GOT3 (cell line): ENCODE data around the gene EMILIN1.

Source experiments
- DNase-seq: peaks from one replicate; lab custom pipeline; 2025; ENCODE audit warnings: mixed read lengths; lab: John Stamatoyannopoulos, UW

Gene EMILIN1

DNA sequence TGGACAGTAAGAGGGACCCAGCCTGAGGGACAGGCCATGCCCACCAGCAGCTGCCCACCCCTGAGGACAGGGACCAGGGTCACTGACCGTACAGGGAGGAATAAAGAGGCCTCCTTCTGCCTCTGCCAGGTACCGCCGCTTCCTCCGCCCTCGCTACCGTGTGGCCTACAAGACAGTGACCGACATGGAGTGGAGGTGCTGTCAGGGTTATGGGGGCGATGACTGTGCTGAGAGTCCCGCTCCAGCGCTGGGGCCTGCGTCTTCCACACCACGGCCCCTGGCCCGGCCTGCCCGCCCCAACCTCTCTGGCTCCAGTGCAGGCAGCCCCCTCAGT, 2.2 kb downstream of the EMILIN1 start:
- DNase-seq: no peak

DNA sequence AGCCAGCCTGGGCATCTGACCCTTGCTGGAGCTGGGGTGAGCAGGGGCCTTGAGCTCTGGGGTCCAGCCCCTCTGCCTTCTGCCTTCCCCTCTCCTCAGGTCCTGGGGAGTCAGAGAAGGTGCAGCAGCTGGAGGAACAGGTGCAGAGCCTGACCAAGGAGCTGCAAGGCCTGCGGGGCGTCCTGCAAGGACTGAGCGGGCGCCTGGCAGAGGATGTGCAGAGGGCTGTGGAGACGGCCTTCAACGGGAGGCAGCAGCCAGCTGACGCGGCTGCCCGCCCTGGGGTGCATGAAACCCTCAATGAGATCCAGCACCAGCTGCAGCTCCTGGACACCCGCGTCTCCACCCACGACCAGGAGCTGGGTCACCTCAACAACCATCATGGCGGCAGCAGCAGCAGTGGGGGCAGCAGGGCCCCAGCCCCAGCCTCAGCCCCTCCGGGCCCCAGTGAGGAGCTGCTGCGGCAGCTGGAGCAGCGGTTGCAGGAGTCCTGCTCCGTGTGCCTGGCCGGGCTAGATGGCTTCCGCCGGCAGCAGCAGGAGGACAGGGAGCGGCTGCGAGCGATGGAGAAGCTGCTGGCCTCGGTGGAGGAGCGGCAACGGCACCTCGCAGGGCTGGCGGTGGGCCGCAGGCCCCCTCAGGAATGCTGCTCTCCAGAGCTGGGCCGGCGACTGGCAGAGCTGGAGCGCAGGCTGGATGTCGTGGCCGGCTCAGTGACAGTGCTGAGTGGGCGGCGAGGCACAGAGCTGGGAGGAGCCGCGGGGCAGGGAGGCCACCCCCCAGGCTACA, 3.8 kb downstream of the EMILIN1 start:
- no peak for DNase-seq

- DNase-seq: no peak
These were observed 4.5 kb downstream of the EMILIN1 start for GRCh38 chr2:27082773-27083409.

DNA sequence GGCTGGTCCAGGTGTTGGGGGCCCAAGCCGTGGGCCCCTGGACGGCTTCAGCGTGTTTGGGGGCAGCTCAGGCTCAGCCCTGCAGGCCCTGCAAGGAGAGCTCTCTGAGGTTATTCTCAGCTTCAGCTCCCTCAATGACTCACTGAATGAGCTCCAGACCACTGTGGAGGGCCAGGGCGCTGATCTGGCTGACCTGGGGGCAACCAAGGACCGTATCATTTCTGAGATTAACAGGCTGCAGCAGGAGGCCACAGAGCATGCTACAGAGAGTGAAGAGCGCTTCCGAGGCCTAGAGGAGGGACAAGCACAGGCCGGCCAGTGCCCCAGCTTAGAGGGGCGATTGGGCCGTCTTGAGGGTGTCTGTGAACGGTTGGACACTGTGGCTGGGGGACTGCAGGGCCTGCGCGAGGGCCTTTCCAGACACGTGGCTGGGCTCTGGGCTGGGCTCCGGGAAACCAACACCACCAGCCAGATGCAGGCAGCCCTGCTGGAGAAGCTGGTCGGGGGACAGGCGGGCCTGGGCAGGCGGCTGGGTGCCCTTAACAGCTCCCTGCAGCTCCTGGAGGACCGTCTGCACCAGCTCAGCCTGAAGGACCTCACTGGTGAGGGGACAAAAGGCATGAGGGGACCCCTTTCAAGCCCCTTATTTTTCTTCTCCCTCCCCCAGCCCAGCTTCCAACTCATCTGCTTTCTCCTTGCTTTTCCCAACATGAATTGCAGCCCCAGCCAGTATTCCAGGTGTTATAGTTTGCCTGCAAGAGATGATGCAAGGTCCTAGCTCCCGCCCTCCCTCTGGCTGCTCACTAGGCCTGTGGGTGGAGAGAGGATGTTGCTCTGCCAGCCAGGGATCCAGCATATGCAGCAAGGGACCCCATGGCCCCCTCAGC, 5.2 kb downstream of the EMILIN1 start:
- no peak for DNase-seq

DNA sequence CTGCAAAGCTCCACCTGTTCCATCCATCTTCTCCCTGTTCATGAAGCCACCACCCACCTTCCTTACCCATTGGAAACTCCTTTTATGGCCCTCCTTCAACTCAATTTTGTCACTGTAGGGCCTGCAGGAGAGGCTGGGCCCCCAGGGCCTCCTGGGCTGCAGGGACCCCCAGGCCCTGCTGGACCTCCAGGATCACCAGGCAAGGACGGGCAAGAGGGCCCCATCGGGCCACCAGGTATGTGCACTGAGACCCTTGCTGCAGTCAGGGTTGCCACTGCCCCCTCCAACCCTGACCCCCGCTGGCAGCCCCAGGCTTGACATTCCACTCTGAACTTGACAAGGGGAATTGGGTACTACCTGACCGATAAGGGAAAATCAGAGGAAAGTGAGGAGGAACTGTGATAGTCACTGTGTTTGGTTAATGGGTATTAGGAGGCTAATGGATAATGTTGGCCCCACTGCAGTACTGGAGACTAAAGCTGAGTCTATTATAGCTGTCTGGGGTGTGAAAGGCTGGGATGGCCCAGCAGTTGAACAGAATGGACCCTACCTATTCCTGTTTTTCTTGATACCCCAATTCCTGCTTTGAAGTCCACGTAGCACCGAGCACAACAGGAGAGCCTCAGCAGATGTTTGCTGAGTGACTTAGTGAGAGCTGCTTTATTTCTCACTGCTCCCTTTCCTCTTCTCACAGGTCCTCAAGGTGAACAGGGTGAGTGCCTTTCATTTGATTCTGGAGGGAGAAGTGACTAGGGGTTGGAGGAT, 6.1 kb downstream of the EMILIN1 start:
- no peak for DNase-seq

GRCh38 chr2:27085062-27085672, 6.8 kb downstream of the EMILIN1 start:
- DNase-seq: no peak

DNA sequence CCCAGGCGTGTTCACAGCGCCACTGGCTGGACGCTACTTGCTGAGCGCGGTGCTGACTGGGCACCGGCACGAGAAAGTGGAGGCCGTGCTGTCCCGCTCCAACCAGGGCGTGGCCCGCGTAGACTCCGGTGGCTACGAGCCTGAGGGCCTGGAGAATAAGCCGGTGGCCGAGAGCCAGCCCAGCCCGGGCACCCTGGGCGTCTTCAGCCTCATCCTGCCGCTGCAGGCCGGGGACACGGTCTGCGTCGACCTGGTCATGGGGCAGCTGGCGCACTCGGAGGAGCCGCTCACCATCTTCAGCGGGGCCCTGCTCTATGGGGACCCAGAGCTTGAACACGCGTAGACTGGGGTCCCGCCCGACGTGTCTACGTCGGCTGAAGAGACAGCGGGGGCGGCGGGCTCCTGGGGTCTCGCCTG, 7.3 kb downstream of the EMILIN1 start:
- DNase-seq: no peak

- DNase-seq: peak; percentile 86
These were observed 7.8 kb downstream of the EMILIN1 start for GRCh38 chr2:27086090-27086723.

DNA sequence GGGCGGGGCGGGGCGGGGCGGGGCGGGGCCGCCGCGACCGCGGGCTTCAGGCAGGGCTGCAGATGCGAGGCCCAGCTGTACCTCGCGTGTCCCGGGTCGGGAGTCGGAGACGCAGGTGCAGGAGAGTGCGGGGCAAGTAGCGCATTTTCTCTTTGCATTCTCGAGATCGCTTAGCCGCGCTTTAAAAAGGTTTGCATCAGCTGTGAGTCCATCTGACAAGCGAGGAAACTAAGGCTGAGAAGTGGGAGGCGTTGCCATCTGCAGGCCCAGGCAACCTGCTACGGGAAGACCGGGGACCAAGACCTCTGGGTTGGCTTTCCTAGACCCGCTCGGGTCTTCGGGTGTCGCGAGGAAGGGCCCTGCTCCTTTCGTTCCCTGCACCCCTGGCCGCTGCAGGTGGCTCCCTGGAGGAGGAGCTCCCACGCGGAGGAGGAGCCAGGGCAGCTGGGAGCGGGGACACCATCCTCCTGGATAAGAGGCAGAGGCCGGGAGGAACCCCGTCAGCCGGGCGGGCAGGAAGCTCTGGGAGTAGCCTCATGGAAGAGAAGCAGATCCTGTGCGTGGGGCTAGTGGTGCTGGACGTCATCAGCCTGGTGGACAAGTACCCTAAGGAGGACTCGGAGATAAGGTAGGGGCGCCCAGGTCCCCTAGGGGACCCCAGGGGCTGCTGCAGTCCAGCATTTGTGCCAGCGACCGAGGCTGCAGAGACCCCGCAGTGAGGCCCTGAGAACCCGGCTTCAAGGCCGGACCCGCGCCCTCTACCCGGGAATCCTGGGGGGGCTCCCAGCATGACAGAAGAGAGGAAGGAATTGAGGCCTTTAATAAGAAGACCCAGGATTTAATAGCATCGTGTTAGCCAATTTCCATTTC, 8.5 kb downstream of the EMILIN1 start, which contains the start of gene KHK:
Gene KHK (plus strand): TSS at position 49 of the 870 bp plus-strand sequence. CDS start 488 bp downstream, at position 537.
- no peak for DNase-seq

GRCh38 chr2:27087823-27088410, 9.5 kb downstream of the EMILIN1 start:
- DNase-seq: no peak

DNA sequence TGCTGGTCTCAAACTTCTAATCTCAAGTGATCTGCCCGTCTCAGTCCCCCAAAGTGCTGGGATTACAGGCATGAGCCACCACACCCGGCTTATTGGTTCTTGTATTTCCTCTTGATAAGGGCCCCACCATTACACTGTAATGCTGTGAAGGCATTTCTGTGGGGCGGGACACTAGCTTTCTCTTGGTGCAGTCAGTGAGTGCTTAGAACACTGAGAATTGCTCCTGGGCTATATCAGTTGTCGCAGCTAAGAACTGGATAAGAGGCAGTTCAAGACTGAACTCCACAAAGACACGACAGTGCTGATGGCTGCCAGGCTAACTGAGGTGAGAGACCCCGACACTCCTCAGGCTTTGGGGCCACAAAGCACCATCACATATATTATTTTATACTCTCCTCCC, 10.2 kb downstream of the EMILIN1 start:
- no peak for DNase-seq

DNA sequence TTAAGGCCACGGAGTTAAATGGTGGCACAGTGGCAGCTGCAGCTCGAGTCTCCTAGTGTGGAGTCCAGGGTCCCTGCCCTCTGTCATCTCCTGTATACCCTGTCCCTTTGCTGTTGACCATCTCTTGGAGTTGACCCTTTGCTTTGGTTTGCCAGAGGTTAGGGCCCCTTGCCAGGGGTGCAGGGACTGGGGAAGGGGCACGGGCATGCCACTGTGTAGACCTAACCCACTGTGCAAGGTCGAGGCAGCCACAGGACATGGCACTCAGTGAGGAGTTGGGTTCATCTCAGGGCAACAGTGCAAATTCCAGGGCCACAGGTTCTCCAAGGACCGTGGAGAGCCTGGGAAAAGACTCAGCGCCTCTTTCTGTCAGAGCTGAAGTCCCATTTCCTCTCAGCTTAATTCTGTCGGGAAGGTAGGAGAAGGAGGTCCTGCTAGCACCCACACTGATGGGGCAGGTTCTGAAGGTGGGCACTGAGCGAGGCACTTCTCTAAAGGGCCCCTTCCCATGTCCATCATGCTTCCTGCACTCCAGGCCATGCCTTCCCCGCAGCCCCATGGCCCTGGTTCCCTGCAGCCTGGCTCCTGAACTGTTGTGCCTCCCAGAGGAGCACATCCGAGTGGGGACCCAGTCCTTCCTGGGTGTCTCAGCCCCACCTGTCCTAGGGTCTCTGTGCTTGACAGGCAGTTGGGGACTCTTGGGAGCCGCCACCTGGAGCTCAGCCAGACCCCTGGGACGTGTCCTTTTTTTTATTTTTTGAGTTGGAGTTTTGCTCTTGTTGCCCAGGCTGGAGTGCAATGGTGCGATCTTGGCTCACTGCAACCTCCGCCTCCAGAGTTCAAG, 10.9 kb downstream of the EMILIN1 start:
- DNase-seq: no peak

GRCh38 chr2:27091746-27092695, 13.6 kb downstream of the EMILIN1 start:
- no peak for DNase-seq

DNA sequence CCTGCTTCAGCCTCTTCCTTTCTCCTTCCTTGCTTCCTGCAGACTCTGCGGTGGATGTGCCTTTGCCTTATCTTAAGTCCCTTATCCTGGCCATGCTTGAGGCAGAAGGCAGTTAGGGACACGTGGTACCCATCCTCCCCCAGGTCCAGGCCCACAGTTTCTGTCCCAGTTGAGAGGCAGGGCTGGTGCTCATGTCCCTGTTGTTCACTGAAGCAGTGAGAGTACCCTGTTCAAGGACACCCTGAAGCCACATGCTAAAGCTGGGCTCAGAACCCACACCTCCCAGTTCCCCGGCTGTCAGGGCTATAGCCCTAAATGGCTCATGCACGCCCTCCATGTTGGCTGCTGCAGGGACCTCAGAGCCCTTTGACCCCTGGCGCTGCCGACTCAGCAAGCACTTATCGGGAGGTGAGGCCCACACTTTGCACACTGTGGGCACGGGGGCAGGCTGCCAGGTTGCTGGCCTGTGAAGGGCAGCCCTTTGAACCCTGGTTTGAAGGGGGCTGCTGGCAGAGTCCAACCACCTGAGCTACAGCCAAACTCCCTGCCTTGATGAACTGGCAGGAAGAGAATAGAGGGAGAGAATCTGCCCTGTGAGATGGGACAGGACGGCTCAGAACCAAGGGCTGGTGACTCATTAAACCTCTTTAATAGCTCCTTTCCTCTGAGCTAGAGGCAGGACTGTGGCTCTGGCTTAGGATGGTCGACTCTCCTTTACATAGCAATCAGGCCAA, 14.4 kb downstream of the EMILIN1 start:
- no peak for DNase-seq

GRCh38 chr2:27093430-27094352, 15.3 kb downstream of the EMILIN1 start:
- DNase-seq: no peak
